ENCODE results near the gene LRRC14B.

LRRC14B gene

DNA sequence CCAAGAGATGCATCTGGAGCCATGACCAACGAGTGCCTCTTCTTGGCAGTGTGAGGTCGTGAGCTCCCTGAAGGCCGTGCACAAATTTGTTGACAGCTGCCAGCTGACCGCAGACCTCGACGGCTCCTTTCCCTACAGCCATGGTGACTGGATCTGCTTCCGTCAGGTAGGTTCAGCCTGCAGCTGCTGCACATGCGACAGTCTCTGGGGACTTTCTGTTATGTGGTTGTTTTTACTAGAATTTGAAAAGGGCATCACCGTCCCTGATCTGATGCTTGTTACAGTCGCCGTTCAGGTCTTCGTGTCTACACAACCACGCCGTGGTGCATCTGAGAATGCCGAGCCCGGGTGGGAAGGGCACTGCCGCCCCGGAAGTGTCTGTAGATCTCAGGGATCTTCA lies 36.5 kb upstream of the LRRC14B start:
- H3K36me3 ChIP-seq (ENCODE audit: control insufficient read depth, insufficient read depth, low read length): no peaks in the 10 kb centered on the region

DNA sequence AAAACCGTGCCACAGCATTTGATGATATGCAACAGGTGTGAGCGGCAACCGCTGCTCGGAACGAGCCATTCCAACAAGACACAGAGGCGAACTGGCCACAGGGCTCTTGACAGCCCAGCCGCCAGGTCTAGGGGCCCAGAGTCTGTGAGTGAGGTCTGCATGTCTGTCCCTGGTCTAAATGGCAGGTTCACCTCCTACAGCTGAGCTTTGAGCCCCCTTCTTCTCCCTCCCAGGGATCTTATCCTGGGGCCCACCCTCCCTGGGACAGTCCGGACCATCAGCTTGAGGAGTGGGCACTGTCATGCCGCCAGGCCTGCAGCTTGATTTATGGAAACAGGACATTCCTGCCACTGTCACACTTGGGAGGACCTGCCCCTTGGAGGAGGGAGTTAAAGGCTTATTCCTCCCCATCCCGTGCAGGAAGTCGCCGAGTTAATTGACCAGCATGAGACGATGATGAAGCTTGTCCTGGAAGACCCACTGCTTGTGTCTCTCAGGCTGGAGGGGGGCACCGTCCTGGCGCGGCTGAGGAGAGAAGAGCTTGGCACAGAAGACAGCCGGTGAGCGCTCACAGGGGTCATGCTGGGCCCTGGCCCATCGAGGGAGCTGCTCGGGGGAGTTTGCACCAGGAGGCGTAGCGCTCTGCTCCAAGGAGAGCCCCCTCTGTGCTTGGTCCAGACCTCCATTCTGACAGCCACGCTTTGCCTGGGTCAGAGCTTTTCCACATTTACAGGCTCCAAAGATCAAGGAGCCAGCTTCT lies 35.5 kb upstream of the LRRC14B start:
- no peaks in the 10 kb centered on the region for H3K4me1 ChIP-seq (ENCODE audit: control insufficient read depth, insufficient read depth, low read length)
- H3K27ac ChIP-seq (ENCODE audit: low read depth, low read length): no peak overlapping the region
- no peak overlapping the region for H3K9ac ChIP-seq (ENCODE audit: low read length)
- no peaks in the 10 kb centered on the region for H3K27me3 ChIP-seq (ENCODE audit: control insufficient read depth, insufficient read depth, low read length)
- no peak overlapping the region for H3K4me3 ChIP-seq (ENCODE audit: low read length)
- no peaks in the 10 kb centered on the region for H3K36me3 ChIP-seq (ENCODE audit: control insufficient read depth, insufficient read depth, low read length)

More for the DNA sequence above, 36.5 kb upstream of the LRRC14B start:
- Histone ChIP-seq H3K27me3 (ENCODE audit: control insufficient read depth, insufficient read depth, low read length) (no peaks in the 10 kb centered on the region), H3K4me1 (ENCODE audit: control insufficient read depth, insufficient read depth, low read length) (no peaks in the 10 kb centered on the region), H3K9ac (ENCODE audit: low read length) (no peak overlapping the region), H3K27ac (ENCODE audit: low read depth, low read length) (no peak overlapping the region), H3K4me3 (ENCODE audit: low read length) (no peak overlapping the region)

DNA sequence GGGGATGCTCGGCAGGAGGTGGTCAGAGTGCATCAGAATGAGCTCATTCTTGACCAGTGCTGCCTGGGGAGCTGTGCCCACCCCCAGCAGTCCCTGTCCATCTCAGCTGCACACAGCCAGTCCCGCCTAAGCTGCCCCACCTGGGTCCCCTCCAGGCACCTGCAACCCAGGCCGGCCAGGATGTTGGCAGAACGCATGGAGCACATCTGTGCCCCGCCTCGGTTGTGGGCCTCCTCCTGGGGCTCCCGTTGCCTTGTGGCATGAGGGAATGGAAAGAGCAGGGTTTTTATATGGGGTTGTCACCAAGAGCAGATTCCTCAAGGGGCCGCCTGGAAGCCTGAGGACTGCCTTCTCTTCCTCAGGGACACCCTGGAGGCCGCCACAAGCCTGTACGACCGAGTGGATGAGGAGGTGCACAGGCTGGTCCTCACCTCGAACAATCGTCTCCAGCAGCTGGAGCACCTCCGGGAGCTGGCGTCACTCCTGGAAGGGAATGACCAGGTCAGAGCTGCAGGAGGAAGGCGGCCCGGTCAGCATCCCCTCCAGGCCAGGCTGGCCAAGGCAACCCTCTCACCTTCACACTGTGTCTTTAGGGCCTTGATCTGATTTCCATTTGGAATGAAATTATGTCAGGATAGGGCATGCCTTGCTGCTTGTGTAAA lies 34.8 kb upstream of the LRRC14B start:
- no peaks in the 10 kb centered on the region for H3K27me3 ChIP-seq (ENCODE audit: control insufficient read depth, insufficient read depth, low read length)
- no peak overlapping the region for H3K9ac ChIP-seq (ENCODE audit: low read length)
- no peaks in the 10 kb centered on the region for H3K4me1 ChIP-seq (ENCODE audit: control insufficient read depth, insufficient read depth, low read length)
- no peak overlapping the region for H3K4me3 ChIP-seq (ENCODE audit: low read length)
- no peaks in the 10 kb centered on the region for H3K36me3 ChIP-seq (ENCODE audit: control insufficient read depth, insufficient read depth, low read length)
- no peak overlapping the region for H3K27ac ChIP-seq (ENCODE audit: low read depth, low read length)

DNA sequence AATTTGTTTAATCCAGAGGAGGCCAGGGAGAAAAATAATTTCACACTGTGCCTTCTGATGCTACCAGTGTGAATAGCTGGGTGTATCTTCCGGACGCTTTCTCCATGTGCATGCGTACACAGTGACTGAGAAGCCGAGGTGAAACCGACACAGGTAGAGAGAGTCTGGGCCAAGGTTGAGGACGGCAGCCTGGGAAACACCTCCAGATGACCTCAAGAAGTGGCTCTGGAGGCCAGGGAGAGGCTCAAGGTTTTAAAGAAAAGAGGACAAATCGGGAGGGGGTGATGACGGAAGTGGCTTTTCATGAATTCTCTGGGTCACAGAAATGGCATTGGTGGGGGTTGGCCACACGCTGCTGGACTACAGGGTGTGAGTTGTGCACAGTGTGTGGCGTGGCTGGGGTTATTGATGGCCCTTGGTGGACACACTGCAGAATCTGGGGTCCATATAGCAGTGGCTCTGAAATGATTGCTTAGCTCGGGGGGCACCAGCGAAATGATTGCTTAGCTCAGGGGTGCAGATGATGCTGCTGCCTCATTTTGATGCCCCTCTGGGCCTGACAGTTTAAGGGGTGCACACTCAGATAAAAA lies 34.1 kb upstream of the LRRC14B start:
- Histone ChIP-seq H3K4me1 (ENCODE audit: control insufficient read depth, insufficient read depth, low read length) (no peaks in the 10 kb centered on the region), H3K36me3 (ENCODE audit: control insufficient read depth, insufficient read depth, low read length) (no peaks in the 10 kb centered on the region), H3K27me3 (ENCODE audit: control insufficient read depth, insufficient read depth, low read length) (no peaks in the 10 kb centered on the region), H3K27ac (ENCODE audit: low read depth, low read length) (no peak overlapping the region), H3K4me3 (ENCODE audit: low read length) (no peak overlapping the region), H3K9ac (ENCODE audit: low read length) (no peak overlapping the region)

DNA sequence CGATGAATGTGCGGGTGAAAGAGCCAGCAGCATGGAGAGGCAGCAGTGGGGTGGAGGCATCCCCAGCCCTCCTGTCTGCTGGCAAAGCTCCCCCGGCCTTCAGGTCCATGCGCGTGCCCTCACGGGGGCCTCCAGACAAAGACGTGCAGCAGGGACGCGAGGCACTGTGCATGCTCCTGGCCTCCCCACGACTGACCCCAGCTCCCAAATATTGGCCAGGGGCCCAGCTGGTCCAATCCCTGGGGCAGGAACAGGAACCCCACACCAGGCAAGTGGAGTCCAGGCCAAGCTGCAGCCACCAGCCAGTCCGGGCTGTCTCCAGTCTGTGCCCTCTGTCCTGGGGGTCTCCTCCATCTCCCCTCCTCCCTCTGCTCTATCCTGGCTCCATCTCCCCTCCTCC lies 33.5 kb upstream of the LRRC14B start:
- H3K27ac ChIP-seq (ENCODE audit: low read depth, low read length): no peak overlapping the region
- no peak overlapping the region for H3K4me3 ChIP-seq (ENCODE audit: low read length)
- H3K36me3 ChIP-seq (ENCODE audit: control insufficient read depth, insufficient read depth, low read length): no peaks in the 10 kb centered on the region
- H3K9ac ChIP-seq (ENCODE audit: low read length): no peak overlapping the region
- H3K27me3 ChIP-seq (ENCODE audit: control insufficient read depth, insufficient read depth, low read length): no peaks in the 10 kb centered on the region
- H3K4me1 ChIP-seq (ENCODE audit: control insufficient read depth, insufficient read depth, low read length): no peaks in the 10 kb centered on the region

DNA sequence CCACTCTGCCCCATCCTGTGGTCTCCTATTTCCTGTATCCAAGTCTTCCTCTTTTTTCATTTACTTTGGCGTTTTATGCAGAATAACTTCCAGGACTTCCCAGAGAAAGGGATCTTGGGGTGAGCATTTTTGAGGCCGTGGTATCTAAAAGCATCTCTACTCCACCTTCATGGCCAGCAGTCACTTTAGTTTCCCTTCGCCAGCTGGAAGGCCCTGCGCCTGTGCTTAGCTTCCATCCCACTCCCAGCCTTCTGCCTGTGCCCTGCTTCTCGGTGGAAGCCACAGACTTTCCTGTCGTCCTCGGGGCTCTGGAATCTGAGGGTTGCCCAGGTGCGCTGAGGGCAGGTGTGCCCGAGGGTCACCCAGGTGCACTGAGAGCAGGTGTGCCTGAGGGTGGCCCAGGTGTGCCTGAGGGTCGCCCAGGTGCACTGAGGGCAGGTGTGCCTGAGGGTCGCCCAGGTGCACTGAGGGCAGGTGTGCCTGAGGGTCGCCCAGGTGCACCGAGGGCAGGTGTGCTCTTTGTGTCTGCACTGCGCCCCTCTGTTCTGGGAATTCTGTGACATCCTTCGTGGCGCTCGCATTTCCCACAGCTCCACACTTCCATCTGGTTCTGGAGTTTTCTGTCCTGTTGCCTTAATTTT lies 32.4 kb upstream of the LRRC14B start:
- Histone ChIP-seq H3K4me1 (ENCODE audit: control insufficient read depth, insufficient read depth, low read length) (no peaks in the 10 kb centered on the region), H3K27me3 (ENCODE audit: control insufficient read depth, insufficient read depth, low read length) (no peaks in the 10 kb centered on the region), H3K9ac (ENCODE audit: low read length) (no peak overlapping the region), H3K36me3 (ENCODE audit: control insufficient read depth, insufficient read depth, low read length) (no peaks in the 10 kb centered on the region), H3K27ac (ENCODE audit: low read depth, low read length) (no peak overlapping the region), H3K4me3 (ENCODE audit: low read length) (no peak overlapping the region)

DNA sequence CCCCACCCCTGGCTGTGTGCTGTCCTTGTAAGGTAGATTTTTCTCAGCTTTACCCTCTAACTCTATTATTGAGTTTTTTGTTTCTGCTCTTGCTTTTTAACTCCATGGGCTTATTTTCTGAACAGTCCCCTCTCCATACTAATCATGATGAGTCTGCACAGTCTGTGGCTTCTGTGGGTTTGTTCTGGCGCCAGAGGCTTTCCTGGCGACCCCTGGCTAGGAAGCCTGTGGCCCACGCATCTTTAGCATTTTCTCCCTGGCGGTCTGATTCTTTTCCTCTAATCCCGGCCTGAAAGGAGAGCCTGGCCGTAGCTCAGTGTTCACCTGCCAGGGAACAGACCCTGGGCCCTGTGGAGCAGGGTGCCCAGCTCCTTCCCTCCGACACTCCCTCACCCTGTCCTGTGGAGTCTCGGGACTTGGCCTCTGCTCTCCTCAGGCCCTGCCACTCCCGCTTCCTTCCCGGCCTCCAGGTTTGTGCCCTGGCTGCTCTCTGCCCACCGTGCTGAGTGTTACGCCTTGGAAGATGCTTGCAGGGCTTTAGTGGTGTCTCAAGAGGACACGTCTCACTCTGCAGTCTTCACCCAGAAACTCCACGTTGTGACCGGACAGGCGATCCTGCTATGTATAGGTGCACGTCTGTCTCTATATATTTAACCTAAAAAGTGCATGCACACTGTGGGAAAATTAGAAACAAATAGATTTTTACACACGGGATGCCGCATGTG lies 31.7 kb upstream of the LRRC14B start:
- Histone ChIP-seq H3K27ac (ENCODE audit: low read depth, low read length) (no peak overlapping the region), H3K9ac (ENCODE audit: low read length) (no peak overlapping the region), H3K4me3 (ENCODE audit: low read length) (no peak overlapping the region), H3K4me1 (ENCODE audit: control insufficient read depth, insufficient read depth, low read length) (no peaks in the 10 kb centered on the region), H3K36me3 (ENCODE audit: control insufficient read depth, insufficient read depth, low read length) (no peaks in the 10 kb centered on the region), H3K27me3 (ENCODE audit: control insufficient read depth, insufficient read depth, low read length) (no peaks in the 10 kb centered on the region)

DNA sequence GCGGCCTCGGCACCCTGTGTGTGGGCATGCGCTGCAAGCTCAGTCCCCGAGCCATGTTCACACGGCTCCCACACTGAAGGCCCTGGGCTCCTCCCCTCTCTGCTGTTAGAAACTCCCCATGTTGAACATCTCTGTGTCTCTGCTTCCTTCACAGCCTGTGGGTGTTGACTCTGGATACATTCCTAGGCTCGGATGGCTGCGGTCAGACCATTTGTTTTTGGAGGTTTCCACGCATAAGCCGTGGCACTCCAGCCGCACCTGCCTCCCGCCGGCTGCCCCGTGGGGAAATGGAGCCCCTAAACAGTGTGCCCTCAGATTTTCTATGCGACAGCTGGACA lies 31.2 kb upstream of the LRRC14B start:
- Histone ChIP-seq H3K27me3 (ENCODE audit: control insufficient read depth, insufficient read depth, low read length) (no peaks in the 10 kb centered on the region), H3K4me1 (ENCODE audit: control insufficient read depth, insufficient read depth, low read length) (no peaks in the 10 kb centered on the region), H3K27ac (ENCODE audit: low read depth, low read length) (no peak overlapping the region), H3K9ac (ENCODE audit: low read length) (no peak overlapping the region), H3K36me3 (ENCODE audit: control insufficient read depth, insufficient read depth, low read length) (no peaks in the 10 kb centered on the region), H3K4me3 (ENCODE audit: low read length) (no peak overlapping the region)

DNA sequence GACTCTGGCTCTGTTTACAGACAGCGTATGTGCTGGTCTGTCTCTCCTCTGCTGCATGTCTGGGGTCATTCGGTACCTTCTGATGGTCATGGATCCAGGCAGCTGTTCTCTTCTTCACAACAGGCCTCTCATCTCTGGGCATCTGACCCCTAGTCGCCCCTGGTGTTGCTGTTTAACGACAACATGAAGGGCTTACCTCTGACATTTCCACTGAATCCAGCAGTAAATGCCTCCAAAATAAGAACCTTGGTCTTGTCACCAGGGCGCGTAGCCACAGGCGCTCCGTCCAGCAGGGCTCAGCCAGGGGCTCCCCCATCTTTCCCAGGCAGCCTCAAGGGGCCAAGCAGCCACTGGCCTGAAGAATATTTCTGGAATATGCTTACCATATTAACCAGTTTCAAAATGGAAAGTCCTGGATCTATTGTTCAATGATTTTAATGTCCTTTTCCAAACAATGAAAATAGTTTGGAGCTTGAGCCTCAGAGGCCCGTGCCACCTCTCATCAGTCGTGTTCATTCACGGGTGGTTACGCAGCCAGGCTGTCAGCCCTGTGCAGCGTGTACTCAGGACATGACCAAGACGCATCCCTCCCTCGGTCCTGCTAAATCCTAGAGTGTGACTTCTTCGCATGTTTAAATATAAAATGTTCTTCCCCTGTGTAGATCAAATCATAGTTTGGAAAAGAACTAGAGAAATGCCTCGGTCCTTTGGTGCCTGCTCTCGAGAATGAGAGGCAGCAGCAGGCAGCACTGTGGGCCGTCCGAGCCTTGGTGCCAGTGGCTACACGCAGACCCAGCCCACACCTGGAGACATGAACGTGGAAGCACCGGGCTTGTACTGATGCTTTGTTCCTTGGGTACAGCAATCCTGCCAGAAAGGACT lies 30.1 kb upstream of the LRRC14B start:
- Histone ChIP-seq H3K36me3 (ENCODE audit: control insufficient read depth, insufficient read depth, low read length) (no peaks in the 10 kb centered on the region), H3K4me1 (ENCODE audit: control insufficient read depth, insufficient read depth, low read length) (no peaks in the 10 kb centered on the region), H3K27ac (ENCODE audit: low read depth, low read length) (no peak overlapping the region), H3K4me3 (ENCODE audit: low read length) (no peak overlapping the region), H3K9ac (ENCODE audit: low read length) (no peak overlapping the region), H3K27me3 (ENCODE audit: control insufficient read depth, insufficient read depth, low read length) (no peaks in the 10 kb centered on the region)

DNA sequence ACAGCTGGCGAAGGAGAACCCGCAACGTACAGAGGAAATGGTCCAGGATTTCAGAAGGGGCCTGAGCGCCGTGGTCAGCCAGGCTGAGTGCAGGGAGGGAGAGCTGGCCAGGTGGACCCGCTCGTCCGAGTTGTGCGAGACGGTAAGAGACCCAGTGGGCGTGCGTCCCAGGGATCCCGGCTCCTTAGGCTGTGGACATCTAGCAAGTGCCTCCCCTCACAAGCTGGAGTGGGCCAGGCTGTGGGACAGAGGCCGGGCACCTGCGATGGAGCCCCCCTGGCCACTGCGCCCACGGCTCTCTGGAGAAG lies 29.5 kb upstream of the LRRC14B start:
- Histone ChIP-seq H3K4me1 (ENCODE audit: control insufficient read depth, insufficient read depth, low read length) (no peaks in the 10 kb centered on the region), H3K4me3 (ENCODE audit: low read length) (no peak overlapping the region), H3K27ac (ENCODE audit: low read depth, low read length) (no peak overlapping the region), H3K36me3 (ENCODE audit: control insufficient read depth, insufficient read depth, low read length) (no peaks in the 10 kb centered on the region), H3K9ac (ENCODE audit: low read length) (no peak overlapping the region), H3K27me3 (ENCODE audit: control insufficient read depth, insufficient read depth, low read length) (no peaks in the 10 kb centered on the region)

DNA sequence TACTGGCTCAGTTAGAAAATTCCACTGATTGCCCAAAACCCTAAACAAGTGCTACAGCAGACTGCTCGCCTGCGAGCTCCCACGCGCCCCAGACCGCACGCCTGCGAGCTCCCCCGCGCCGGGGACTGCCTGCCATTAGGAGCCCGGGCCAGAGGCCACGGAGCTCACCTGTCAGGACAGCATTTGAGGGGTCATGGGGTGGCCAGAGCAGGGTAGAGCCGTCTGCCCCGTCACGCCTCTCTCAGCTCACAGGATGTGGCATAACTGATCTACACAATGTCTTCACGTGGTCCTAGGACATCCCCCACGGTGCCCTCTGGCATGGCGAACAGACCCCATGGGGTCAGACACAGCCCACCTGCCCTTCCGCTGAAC lies 29.1 kb upstream of the LRRC14B start:
- H3K9ac ChIP-seq (ENCODE audit: low read length): no peak overlapping the region
- no peaks in the 10 kb centered on the region for H3K27me3 ChIP-seq (ENCODE audit: control insufficient read depth, insufficient read depth, low read length)
- H3K4me1 ChIP-seq (ENCODE audit: control insufficient read depth, insufficient read depth, low read length): no peaks in the 10 kb centered on the region
- no peak overlapping the region for H3K4me3 ChIP-seq (ENCODE audit: low read length)
- H3K36me3 ChIP-seq (ENCODE audit: control insufficient read depth, insufficient read depth, low read length): no peaks in the 10 kb centered on the region
- no peak overlapping the region for H3K27ac ChIP-seq (ENCODE audit: low read depth, low read length)

All from rectal smooth muscle tissue (tissue), 1 donor.